ENCODE measurements around the gene BABAM2. TPM values are rescaled to one million over a fixed set of nuclear protein-coding genes. Genes with fewer than 3 reads are reported as not detected.

BABAM2 gene
- total and polyA plus RNA-seq, 2 experiments from 2014 or later, result 28.8 to 43.6 TPM

- no peaks in the 10 kb centered on the region for H3K9me2 ChIP-seq (replicated peaks; ENCODE audit: insufficient read depth)
- no peaks in the 10 kb centered on the region for H3K79me2 ChIP-seq
- no peak overlapping the region for H3K4me3 ChIP-seq
- H3K9me3 ChIP-seq (ENCODE audit: low read depth), result no peaks in the 10 kb centered on the region
- H4K20me1 ChIP-seq (ENCODE audit: insufficient read depth, poor library complexity, severe bottlenecking), result no peaks in the 10 kb centered on the region
- peaks cover 18% of the 10 kb centered on the region for H3K4me1 ChIP-seq (ENCODE audit: insufficient read depth)
- H3K36me3 ChIP-seq (replicated peaks; ENCODE audit: insufficient read depth, low read depth), result no peaks in the 10 kb centered on the region
- DNase-seq (ENCODE audit: low spot score), result no peak
- H3K27ac ChIP-seq, result peak overlapping the region; percentile 68
- no peaks in the 10 kb centered on the region for H3K27me3 ChIP-seq
- H2AFZ ChIP-seq, result no peak overlapping the region
- no peak overlapping the region for H3K4me2 ChIP-seq
- 80% methylated on average over 1 of the region's 1 CpG for WGBS (ENCODE audit: low lambda C conversion rate, missing lambda C conversion rate)
- TF ChIP-seq EZH2 (IDR thresholded peaks at IDR 0.05; ENCODE audit: borderline replicate concordance), result no peak
Measured at GRCh38 chr2:28210535-28210934, 320.0 kb downstream of the BABAM2 start.

- TF ChIP-seq CTCF (IDR thresholded peaks at IDR 0.05; ENCODE audit: poor library complexity) (no peak), EZH2phosphoT487 (IDR thresholded peaks at IDR 0.05; ENCODE audit: low read depth, severe bottlenecking, unreplicated experiment) (no peak), EZH2 (IDR thresholded peaks at IDR 0.05; ENCODE audit: borderline replicate concordance) (no peak)
- Histone ChIP-seq H2AFZ (no peak overlapping the region), H3K27ac (no peak overlapping the region), H3K4me2 (no peak overlapping the region), H3K27me3 (no peaks in the 10 kb centered on the region), H3K9me3 (ENCODE audit: low read depth) (no peaks in the 10 kb centered on the region), H3K4me1 (ENCODE audit: insufficient read depth) (no peaks in the 10 kb centered on the region), H4K20me1 (ENCODE audit: insufficient read depth, poor library complexity, severe bottlenecking) (no peaks in the 10 kb centered on the region), H3K4me3 (no peak overlapping the region), H3K79me2 (peaks cover 8% of the 10 kb centered on the region), H3K36me3 (replicated peaks; ENCODE audit: insufficient read depth, low read depth) (no peaks in the 10 kb centered on the region), H3K9me2 (replicated peaks; ENCODE audit: insufficient read depth) (no peaks in the 10 kb centered on the region)
- no peak for DNase-seq (ENCODE audit: low spot score)
- 79% methylated on average over 2 of the region's 2 CpGs for WGBS (ENCODE audit: low lambda C conversion rate, missing lambda C conversion rate)
Measured at GRCh38 chr2:28216331-28216730, 325.8 kb downstream of the BABAM2 start.

GRCh38 chr2:28217042-28217740 is 326.7 kb downstream of the BABAM2 start:
- no peaks in the 10 kb centered on the region for H3K36me3 ChIP-seq (replicated peaks; ENCODE audit: insufficient read depth, low read depth)
- H3K27ac ChIP-seq, result no peak overlapping the region
- 97% methylated on average over 3 of the region's 3 CpGs for WGBS (ENCODE audit: low lambda C conversion rate, missing lambda C conversion rate)
- H2AFZ ChIP-seq, result no peak overlapping the region
- no peaks in the 10 kb centered on the region for H3K4me1 ChIP-seq (ENCODE audit: insufficient read depth)
- H3K9me3 ChIP-seq (ENCODE audit: low read depth), result no peaks in the 10 kb centered on the region
- no peaks in the 10 kb centered on the region for H3K9me2 ChIP-seq (replicated peaks; ENCODE audit: insufficient read depth)
- H3K79me2 ChIP-seq, result peaks cover 8% of the 10 kb centered on the region
- no peak overlapping the region for H3K4me2 ChIP-seq
- TF ChIP-seq EZH2phosphoT487 (IDR thresholded peaks at IDR 0.05; ENCODE audit: low read depth, severe bottlenecking, unreplicated experiment) (no peak), EZH2 (IDR thresholded peaks at IDR 0.05; ENCODE audit: borderline replicate concordance) (no peak), CTCF (IDR thresholded peaks at IDR 0.05; ENCODE audit: poor library complexity) (no peak)
- H4K20me1 ChIP-seq (ENCODE audit: insufficient read depth, poor library complexity, severe bottlenecking), result no peaks in the 10 kb centered on the region
- no peaks in the 10 kb centered on the region for H3K27me3 ChIP-seq
- no peak for DNase-seq (ENCODE audit: low spot score)
- H3K4me3 ChIP-seq, result no peak overlapping the region

GRCh38 chr2:28219138-28219537 is 328.6 kb downstream of the BABAM2 start:
- TF ChIP-seq EZH2phosphoT487 (IDR thresholded peaks at IDR 0.05; ENCODE audit: low read depth, severe bottlenecking, unreplicated experiment) (no peak), CTCF (IDR thresholded peaks at IDR 0.05; ENCODE audit: poor library complexity) (no peak), EZH2 (IDR thresholded peaks at IDR 0.05; ENCODE audit: borderline replicate concordance) (no peak)
- no peak overlapping the region for H3K4me2 ChIP-seq
- no peak overlapping the region for H3K4me3 ChIP-seq
- no peaks in the 10 kb centered on the region for H4K20me1 ChIP-seq (ENCODE audit: insufficient read depth, poor library complexity, severe bottlenecking)
- peaks cover 8% of the 10 kb centered on the region for H3K79me2 ChIP-seq
- no peak overlapping the region for H2AFZ ChIP-seq
- no peaks in the 10 kb centered on the region for H3K27me3 ChIP-seq
- no peak for DNase-seq (ENCODE audit: low spot score)
- H3K36me3 ChIP-seq (replicated peaks; ENCODE audit: insufficient read depth, low read depth), result no peaks in the 10 kb centered on the region
- H3K4me1 ChIP-seq (ENCODE audit: insufficient read depth), result peaks cover 3% of the 10 kb centered on the region
- H3K27ac ChIP-seq, result no peak overlapping the region
- H3K9me3 ChIP-seq (ENCODE audit: low read depth), result no peaks in the 10 kb centered on the region
- WGBS (ENCODE audit: low lambda C conversion rate, missing lambda C conversion rate), result 80% methylated on average over 4 of the region's 4 CpGs
- no peaks in the 10 kb centered on the region for H3K9me2 ChIP-seq (replicated peaks; ENCODE audit: insufficient read depth)

Measured in hepatocyte (in vitro differentiated cells).